Stimulated activated effector memory CD8-positive, alpha-beta T cell treated with anti-CD3 and anti-CD28 coated beads, Interleukin-12 subunit alpha, Interleukin-12 subunit beta, amount 100 ng/mL, for 72 hours (primary cell): Measurements from ENCODE around the gene PSMD6.

Source experiments
- ATAC-seq: fragments of 150-1000 bp; cut with Tn5 transposase; 2 replicates; pipeline ENCODE4 v1.10.0; 2021
- DNase-seq, 2 donors: peaks; one replicate each; pipeline ENCODE4 v3.0.0; 2021 to 2022; ENCODE audit warnings: low spot score in 2 of 2
- H3K27ac Mint-ChIP-seq: one replicate; pipeline ENCODE4 v1.8.0; 2022; ENCODE audit warnings: mild to moderate bottlenecking, mixed read lengths
- H3K36me3 Mint-ChIP-seq: one replicate; pipeline ENCODE4 v1.8.0; 2022; ENCODE audit warnings: mild to moderate bottlenecking, mixed read lengths
- H3K4me1 Mint-ChIP-seq: one replicate; pipeline ENCODE4 v1.8.0; 2022; ENCODE audit warnings: mixed read lengths
- H3K4me3 Mint-ChIP-seq: one replicate; pipeline ENCODE4 v1.8.0; 2022; ENCODE audit warnings: mild to moderate bottlenecking, mixed read lengths
- H3K9me3 Mint-ChIP-seq: one replicate; pipeline ENCODE4 v1.8.0; 2022; ENCODE audit warnings: mixed read lengths

Gene PSMD6

GRCh38 chr3:64023187-64023860, at the start of gene PSMD6:
Gene PSMD6, minus strand, starts transcription at chr3:64023494. Its CDS starts 75 bp downstream, at chr3:64023419.
- Mint-ChIP-seq H3K9me3 (no peaks in the 10 kb centered on the region), H3K27ac (peak within 1 kb of the TSS; percentile 93), H3K4me3 (peak within 1 kb of the TSS; percentile 84), H3K4me1 (peaks cover 12% of the 10 kb centered on the region), H3K36me3 (no peaks in the 10 kb centered on the region)
- DNase-seq: peak; percentile 98 to 99
- peak; percentile 95 for ATAC-seq

- DNase-seq (no peak), ATAC-seq (no peak)
- Mint-ChIP-seq H3K4me1 (no peaks in the 10 kb centered on the region), H3K27ac (no peak overlapping the region), H3K36me3 (no peaks in the 10 kb centered on the region), H3K9me3 (no peaks in the 10 kb centered on the region), H3K4me3 (no peak overlapping the region)
Measured at GRCh38 chr3:64072126-64072525, 48.8 kb upstream of the PSMD6 start.

- H3K36me3 Mint-ChIP-seq: no peaks in the 10 kb centered on the region
Measured at GRCh38 chr3:64070704-64071103, 47.4 kb upstream of the PSMD6 start.

GRCh38 chr3:64067506-64068346, 44.4 kb upstream of the PSMD6 start:
- Mint-ChIP-seq H3K27ac (no peak overlapping the region), H3K9me3 (no peaks in the 10 kb centered on the region), H3K4me3 (no peak overlapping the region), H3K36me3 (no peaks in the 10 kb centered on the region), H3K4me1 (no peaks in the 10 kb centered on the region)
- ATAC-seq: no peak
- no peak for DNase-seq

More at GRCh38 chr3:64070704-64071103, 47.4 kb upstream of the PSMD6 start:
- no peaks in the 10 kb centered on the region for H3K4me1 Mint-ChIP-seq
- no peaks in the 10 kb centered on the region for H3K9me3 Mint-ChIP-seq
- ATAC-seq (no peak), DNase-seq (no peak)
- H3K4me3 Mint-ChIP-seq: no peak overlapping the region
- no peak overlapping the region for H3K27ac Mint-ChIP-seq

GRCh38 chr3:64064804-64065203, 41.5 kb upstream of the PSMD6 start:
- no peak overlapping the region for H3K27ac Mint-ChIP-seq
- no peaks in the 10 kb centered on the region for H3K4me1 Mint-ChIP-seq
- H3K9me3 Mint-ChIP-seq: no peaks in the 10 kb centered on the region
- DNase-seq: no peak
- no peak for ATAC-seq
- H3K36me3 Mint-ChIP-seq: no peaks in the 10 kb centered on the region
- no peak overlapping the region for H3K4me3 Mint-ChIP-seq

- Mint-ChIP-seq H3K4me1 (no peaks in the 10 kb centered on the region), H3K36me3 (no peaks in the 10 kb centered on the region), H3K9me3 (no peaks in the 10 kb centered on the region), H3K27ac (no peak overlapping the region), H3K4me3 (no peak overlapping the region)
- no peak for ATAC-seq
- DNase-seq: no peak
Measured at GRCh38 chr3:64063983-64064438, 40.7 kb upstream of the PSMD6 start.

- Mint-ChIP-seq H3K4me3 (no peak overlapping the region), H3K36me3 (no peaks in the 10 kb centered on the region), H3K27ac (no peak overlapping the region), H3K4me1 (no peaks in the 10 kb centered on the region), H3K9me3 (no peaks in the 10 kb centered on the region)
- no peak for DNase-seq
- ATAC-seq: no peak
Measured at GRCh38 chr3:64063207-64063982, 40.1 kb upstream of the PSMD6 start.

GRCh38 chr3:64061628-64062027, 38.3 kb upstream of the PSMD6 start:
- no peak overlapping the region for H3K27ac Mint-ChIP-seq
- DNase-seq (no peak), ATAC-seq (no peak)
- H3K4me1 Mint-ChIP-seq: no peaks in the 10 kb centered on the region
- no peaks in the 10 kb centered on the region for H3K9me3 Mint-ChIP-seq
- H3K4me3 Mint-ChIP-seq: no peak overlapping the region
- H3K36me3 Mint-ChIP-seq: no peaks in the 10 kb centered on the region

- ATAC-seq: no peak
- H3K4me3 Mint-ChIP-seq: no peak overlapping the region
- no peaks in the 10 kb centered on the region for H3K9me3 Mint-ChIP-seq
- no peaks in the 10 kb centered on the region for H3K4me1 Mint-ChIP-seq
- no peak overlapping the region for H3K27ac Mint-ChIP-seq
- no peak for DNase-seq
- no peaks in the 10 kb centered on the region for H3K36me3 Mint-ChIP-seq
Measured at GRCh38 chr3:64059484-64060175, 36.3 kb upstream of the PSMD6 start.

- Mint-ChIP-seq H3K4me3 (no peak overlapping the region), H3K27ac (no peak overlapping the region), H3K36me3 (no peaks in the 10 kb centered on the region), H3K4me1 (no peaks in the 10 kb centered on the region), H3K9me3 (no peaks in the 10 kb centered on the region)
- ATAC-seq: no peak
- no peak for DNase-seq
Measured at GRCh38 chr3:64058566-64058965, 35.3 kb upstream of the PSMD6 start.

GRCh38 chr3:64057231-64057630, 33.9 kb upstream of the PSMD6 start:
- Mint-ChIP-seq H3K9me3 (no peaks in the 10 kb centered on the region), H3K36me3 (no peaks in the 10 kb centered on the region), H3K4me3 (no peak overlapping the region), H3K27ac (no peak overlapping the region), H3K4me1 (no peaks in the 10 kb centered on the region)
- DNase-seq: no peak
- no peak for ATAC-seq

GRCh38 chr3:64056606-64057180, 33.4 kb upstream of the PSMD6 start:
- Mint-ChIP-seq H3K27ac (no peak overlapping the region), H3K4me3 (no peak overlapping the region), H3K9me3 (no peaks in the 10 kb centered on the region), H3K36me3 (no peaks in the 10 kb centered on the region), H3K4me1 (no peaks in the 10 kb centered on the region)
- ATAC-seq (no peak), DNase-seq (no peak)

- H3K36me3 Mint-ChIP-seq: no peaks in the 10 kb centered on the region
- DNase-seq (no peak), ATAC-seq (no peak)
- no peaks in the 10 kb centered on the region for H3K9me3 Mint-ChIP-seq
- no peak overlapping the region for H3K4me3 Mint-ChIP-seq
- no peak overlapping the region for H3K27ac Mint-ChIP-seq
- H3K4me1 Mint-ChIP-seq: peaks cover 4% of the 10 kb centered on the region
Measured at GRCh38 chr3:64055076-64055475, 31.8 kb upstream of the PSMD6 start.

- DNase-seq (no peak), ATAC-seq (no peak)
- no peak overlapping the region for H3K4me3 Mint-ChIP-seq
- H3K27ac Mint-ChIP-seq: no peak overlapping the region
- H3K36me3 Mint-ChIP-seq: no peaks in the 10 kb centered on the region
- peaks cover 8% of the 10 kb centered on the region for H3K4me1 Mint-ChIP-seq
- H3K9me3 Mint-ChIP-seq: no peaks in the 10 kb centered on the region
Measured at GRCh38 chr3:64054488-64054887, 31.2 kb upstream of the PSMD6 start.

- Mint-ChIP-seq H3K27ac (no peak overlapping the region), H3K9me3 (no peaks in the 10 kb centered on the region), H3K36me3 (no peaks in the 10 kb centered on the region), H3K4me1 (peaks cover 15% of the 10 kb centered on the region), H3K4me3 (no peak overlapping the region)
- DNase-seq (no peak), ATAC-seq (no peak)
Measured at GRCh38 chr3:64053581-64053980, 30.3 kb upstream of the PSMD6 start.
